NB4 (cell line): Measurements from ENCODE around the gene GM2A.

Experiments
- CTCF ChIP-seq: IDR thresholded peaks from one replicate; pipeline ENCODE4 v1.5.1; 2012; ENCODE audit warnings: low read depth, low read length
- MYC ChIP-seq: IDR thresholded peaks from 2 replicates; pipeline ENCODE4 v1.6.1; 2011; ENCODE audit warnings: low read depth, low read length
- POLR2A ChIP-seq: IDR thresholded peaks from 2 replicates; pipeline ENCODE4 v1.6.1; 2011; ENCODE audit warnings: mild to moderate bottlenecking; ENCODE audit not compliant: insufficient read length; ENCODE audit errors: extremely low read depth

- TF ChIP-seq POLR2A (no peak), CTCF (no peak), MYC (no peak)
These were observed 21.6 kb upstream of the GM2A start for GRCh38 chr5:151231359-151231758.
